Activated T-cell treated with anti-CD3 and anti-CD28 coated beads, Interleukin-2, amount 50 U/mL, for 72 hours (primary cell): ENCODE measurements around the gene C21orf58. TPM values are rescaled to one million over a fixed set of nuclear protein-coding genes. Genes with fewer than 3 reads are reported as not detected.

Source experiments
- ATAC-seq, 2 donors: fragments of 150-1000 bp; cut with Tn5 transposase; replicated peaks in 1 of 2; 2 replicates each; pipeline ENCODE4 v1.10.0; 2021; ENCODE audit warnings: moderate library complexity in 2 of 2, mild to moderate bottlenecking in 1 of 2
- DNase-seq, 2 donors: peaks; one replicate each; pipeline ENCODE4 v3.0.0; 2021 to 2022; ENCODE audit warnings: mixed read lengths in 1 of 2
- H3K27ac Mint-ChIP-seq: one replicate; pipeline ENCODE4 v1.8.0; 2022; ENCODE audit warnings: mild to moderate bottlenecking, moderate library complexity, mixed read lengths
- H3K27me3 Mint-ChIP-seq: one replicate; pipeline ENCODE4 v1.8.0; 2022; ENCODE audit warnings: low read depth, mixed read lengths
- H3K36me3 Mint-ChIP-seq, 2 donors: one replicate each; pipeline ENCODE4 v1.8.0; 2022; ENCODE audit warnings: mixed read lengths in 2 of 2, mild to moderate bottlenecking in 1 of 2; ENCODE audit not compliant: insufficient read depth in 2 of 2
- H3K4me1 Mint-ChIP-seq: one replicate; pipeline ENCODE4 v1.8.0; 2022; ENCODE audit warnings: low read depth, mixed read lengths
- H3K4me3 Mint-ChIP-seq, 2 donors: one replicate each; pipeline ENCODE4 v1.8.0; 2022; ENCODE audit warnings: mild to moderate bottlenecking in 2 of 2, mixed read lengths in 2 of 2, moderate library complexity in 2 of 2
- H3K9me3 Mint-ChIP-seq, 2 donors: one replicate each; pipeline ENCODE4 v1.8.0; 2022; ENCODE audit warnings: mixed read lengths in 2 of 2
- total RNA-seq, 2 donors: library from RNA; stranded (reverse); gene quantifications; one replicate each; pipeline ENCODE4 v1.2.3, GENCODE V29; 2022

C21orf58 gene
- total RNA-seq, 2 donors from 2014 or later = 37.5 to 39.8 TPM

DNA sequence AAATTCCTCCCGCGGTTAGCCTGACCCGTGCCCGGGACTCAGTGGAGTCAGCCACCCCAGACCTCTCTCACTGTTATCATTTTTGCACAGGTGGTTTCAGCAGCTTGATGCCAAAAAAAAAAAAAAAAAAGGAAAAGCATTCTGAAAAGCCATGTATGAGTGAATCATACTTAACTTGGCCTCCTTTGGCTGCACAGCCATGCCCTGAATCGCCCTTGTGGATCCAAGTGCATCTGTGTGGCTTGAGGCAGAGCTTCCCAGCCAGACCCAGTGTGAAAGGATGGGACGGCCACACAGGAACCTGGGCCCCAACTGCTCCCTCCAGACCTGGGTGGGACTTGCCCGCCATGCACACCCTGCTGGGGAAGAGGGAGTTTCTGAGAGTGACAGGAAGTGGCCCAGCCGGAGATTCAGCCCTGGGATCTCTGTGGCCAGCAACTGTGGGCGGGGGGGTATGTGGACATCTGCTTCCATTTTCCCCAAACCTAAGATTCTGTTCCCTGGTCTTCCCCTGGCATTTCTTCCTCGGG is 29.0 kb downstream of the C21orf58 start:
- H3K9me3 Mint-ChIP-seq = no peaks in the 10 kb centered on the region
- ATAC-seq (peak in 1 of 2 donors; percentile 43), DNase-seq (no peak)
- peaks cover 11% of the 10 kb centered on the region for H3K4me1 Mint-ChIP-seq
- no peak overlapping the region for H3K4me3 Mint-ChIP-seq
- peaks cover 5 to 15% of the 10 kb centered on the region in 2 donors for H3K36me3 Mint-ChIP-seq
- peaks cover 5% of the 10 kb centered on the region for H3K27me3 Mint-ChIP-seq
- H3K27ac Mint-ChIP-seq = no peak overlapping the region

DNA sequence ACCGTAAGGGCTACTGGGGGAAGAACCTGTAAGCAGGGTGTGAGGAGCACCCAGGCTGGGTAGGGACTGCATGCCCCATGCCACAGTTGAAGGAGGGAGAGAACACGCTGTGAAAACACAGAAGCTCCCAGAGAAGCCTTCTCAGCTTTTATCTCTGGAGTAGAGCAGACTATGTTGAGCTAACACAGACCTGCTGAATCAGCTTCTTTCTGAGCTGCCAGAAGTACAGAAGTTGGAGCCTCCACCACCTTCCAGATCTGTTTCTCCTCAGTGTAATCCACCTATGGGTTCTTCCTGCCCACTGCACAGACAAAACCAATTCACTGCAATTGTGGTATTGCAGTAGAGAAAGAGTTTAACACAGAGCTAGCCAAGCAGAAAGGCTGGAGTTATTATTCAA is 32.1 kb downstream of the C21orf58 start:
- Mint-ChIP-seq H3K9me3 (no peaks in the 10 kb centered on the region), H3K27ac (no peak overlapping the region), H3K4me3 (no peak overlapping the region), H3K4me1 (peaks cover 24% of the 10 kb centered on the region), H3K36me3 (peaks cover 3 to 10% of the 10 kb centered on the region in 2 donors), H3K27me3 (no peaks in the 10 kb centered on the region)
- no peak for DNase-seq
- no peak for ATAC-seq

DNA sequence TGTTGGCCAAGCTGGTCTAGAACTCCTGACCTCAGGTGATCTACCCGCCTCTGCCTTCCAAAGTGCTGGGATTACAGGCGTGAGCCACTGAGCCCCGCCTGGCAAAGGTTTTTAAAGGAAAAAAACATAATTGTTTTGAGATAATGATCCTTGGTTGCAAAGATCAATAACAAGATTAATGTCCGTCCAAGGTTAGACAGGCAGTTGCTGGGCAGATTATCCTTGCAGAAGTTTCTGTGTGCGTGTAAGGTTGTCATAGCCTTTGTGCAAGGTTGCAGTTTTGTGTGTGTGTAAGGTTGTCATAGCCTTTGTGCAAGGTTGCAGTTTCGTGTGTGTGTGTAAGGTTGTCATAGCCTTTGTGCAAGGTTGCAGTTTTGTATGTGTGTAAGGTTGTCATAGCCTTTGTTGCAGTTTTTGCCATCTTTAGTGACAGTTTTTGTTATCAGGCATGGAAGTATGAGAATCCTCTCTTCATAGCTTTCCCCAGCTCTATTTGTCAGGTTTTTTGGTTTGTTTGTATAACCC is 34.0 kb downstream of the C21orf58 start:
- peaks cover 26% of the 10 kb centered on the region for H3K4me1 Mint-ChIP-seq
- H3K27me3 Mint-ChIP-seq = no peaks in the 10 kb centered on the region
- H3K36me3 Mint-ChIP-seq = peaks cover 3 to 12% of the 10 kb centered on the region in 2 donors
- ATAC-seq = no peak
- no peak for DNase-seq
- no peak overlapping the region for H3K27ac Mint-ChIP-seq
- H3K9me3 Mint-ChIP-seq = no peaks in the 10 kb centered on the region
- H3K4me3 Mint-ChIP-seq = no peak overlapping the region

DNA sequence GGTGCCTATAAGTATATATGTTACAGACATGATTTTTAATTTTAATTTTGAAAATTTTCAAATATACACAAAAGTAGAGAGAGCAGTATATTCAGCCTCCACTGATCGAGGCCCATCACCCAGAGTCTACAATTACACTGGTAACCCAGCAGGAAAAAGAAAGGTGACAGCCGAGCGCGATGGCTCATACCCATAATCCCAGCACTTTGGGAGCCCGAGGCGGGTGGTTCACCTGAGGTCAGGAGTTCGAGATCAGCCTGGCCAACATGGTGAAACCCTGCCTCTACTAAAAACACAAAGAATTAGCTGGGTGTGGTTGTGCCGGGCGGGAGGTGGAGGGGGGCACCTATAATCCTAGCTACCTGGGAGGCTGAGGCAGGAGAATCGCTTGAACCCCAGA is 36.1 kb downstream of the C21orf58 start:
- H3K27ac Mint-ChIP-seq = no peak overlapping the region
- no peaks in the 10 kb centered on the region for H3K27me3 Mint-ChIP-seq
- H3K4me3 Mint-ChIP-seq = peak overlapping the region in 1 of 2 donors; percentile 96
- peaks cover 43% of the 10 kb centered on the region for H3K4me1 Mint-ChIP-seq
- H3K9me3 Mint-ChIP-seq = no peaks in the 10 kb centered on the region
- peaks cover 4 to 17% of the 10 kb centered on the region in 2 donors for H3K36me3 Mint-ChIP-seq
- DNase-seq = no peak
- no peak for ATAC-seq

DNA sequence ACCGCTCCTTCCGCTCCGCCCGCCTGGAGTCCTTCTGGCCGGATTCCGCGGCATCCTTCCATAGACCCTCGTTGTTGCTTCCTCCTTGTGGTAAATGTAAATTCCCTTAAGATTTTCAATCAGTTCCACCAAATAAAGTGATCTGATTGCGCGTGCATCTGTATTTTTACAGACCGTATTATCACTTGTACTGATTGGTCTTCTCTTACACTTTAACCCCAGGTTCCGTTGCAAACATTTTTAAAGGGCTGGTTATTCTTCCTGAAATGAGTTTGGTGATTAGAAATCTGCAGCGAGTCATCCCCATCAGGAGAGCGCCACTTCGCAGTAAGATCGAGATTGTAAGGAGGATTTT is 37.0 kb downstream of the C21orf58 start:
- peak overlapping the region; percentile 96 to 97 for H3K4me3 Mint-ChIP-seq
- no peaks in the 10 kb centered on the region for H3K27me3 Mint-ChIP-seq
- no peak for DNase-seq
- H3K36me3 Mint-ChIP-seq = peaks cover 4 to 15% of the 10 kb centered on the region in 2 donors
- ATAC-seq = peak; percentile 4 to 14
- no peaks in the 10 kb centered on the region for H3K9me3 Mint-ChIP-seq
- peaks cover 43% of the 10 kb centered on the region for H3K4me1 Mint-ChIP-seq
- peak overlapping the region; percentile 95 for H3K27ac Mint-ChIP-seq

DNA sequence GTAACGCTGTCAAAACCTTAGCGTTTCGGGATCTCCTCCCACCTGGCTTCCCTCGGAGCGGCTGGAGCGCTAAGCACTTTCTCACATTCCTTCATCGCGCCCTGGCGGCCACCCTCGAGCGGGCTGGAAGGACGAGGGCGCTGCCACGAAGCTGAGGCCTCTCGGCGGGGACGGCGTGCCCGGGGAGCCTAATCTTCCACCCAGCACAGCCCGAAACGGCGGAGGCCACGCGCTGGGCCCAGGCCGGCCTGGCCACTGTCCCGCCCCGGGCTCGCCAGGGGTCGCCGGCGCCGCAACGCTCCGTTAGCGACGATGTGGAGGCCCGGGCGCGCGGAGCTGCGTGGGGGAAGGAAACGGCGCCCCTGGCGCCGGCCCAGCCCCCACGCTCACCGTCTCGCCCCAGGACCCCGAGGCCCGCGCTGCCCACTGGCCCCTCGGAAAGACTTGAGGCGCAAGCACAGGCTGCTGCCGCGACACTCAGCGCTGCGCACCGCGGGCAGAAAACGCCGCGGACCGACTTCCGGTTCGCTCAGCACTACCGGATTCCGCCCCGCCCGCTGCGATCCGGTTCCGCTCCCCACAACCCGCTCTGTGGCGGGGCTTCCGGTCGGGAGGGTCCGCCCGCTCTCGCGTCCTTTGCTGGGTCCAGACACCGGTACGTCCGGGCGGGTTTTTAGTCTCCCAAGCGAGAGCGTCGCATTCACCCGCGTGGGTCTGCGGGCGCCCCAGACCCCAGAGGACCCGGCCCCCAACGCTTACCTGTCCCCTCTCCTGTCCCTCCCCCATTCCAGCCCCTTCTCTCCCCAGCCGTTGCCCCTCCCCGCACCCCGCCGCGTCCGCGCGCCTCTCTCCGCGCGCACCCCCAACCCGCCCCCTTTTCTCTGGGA is 37.7 kb downstream of the C21orf58 start, which contains the start of gene YBEY:
Gene YBEY, plus strand, starts transcription at position 582 of the 887 bp plus-strand sequence. CDS start 572 bp downstream, outside the sequence.
- DNase-seq = peak; percentile 93
- Mint-ChIP-seq H3K27ac (peak within 1 kb of the TSS; percentile 95), H3K36me3 (peaks cover 4 to 12% of the 10 kb centered on the region in 2 donors), H3K4me1 (peaks cover 44% of the 10 kb centered on the region), H3K27me3 (no peaks in the 10 kb centered on the region), H3K4me3 (peak within 1 kb of the TSS; percentile 96 to 97), H3K9me3 (no peaks in the 10 kb centered on the region)
- ATAC-seq = peak; percentile 95

DNA sequence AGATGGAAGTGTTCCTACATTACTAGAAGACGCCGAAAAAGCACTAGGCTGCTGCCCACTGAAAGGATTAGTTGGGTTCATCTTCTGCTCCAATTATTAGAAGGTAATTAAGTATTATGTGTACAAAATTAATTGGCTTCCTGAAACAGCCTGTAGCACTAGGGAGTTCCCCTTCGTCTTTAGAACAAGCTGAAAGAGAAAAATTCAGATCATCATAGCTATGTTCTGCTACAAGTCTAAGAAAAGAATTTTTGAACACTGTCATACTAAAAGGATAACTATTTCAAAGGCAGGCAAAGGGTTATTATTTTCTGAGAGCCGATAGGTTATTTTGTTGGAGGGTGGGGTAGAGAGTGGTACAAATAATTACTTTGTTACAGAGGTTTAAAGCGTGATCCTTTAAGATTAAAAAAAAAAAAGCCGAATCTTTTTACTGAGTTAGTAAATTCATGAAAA is 38.4 kb downstream of the C21orf58 start, which contains the start of gene MCM3AP:
Gene MCM3AP, minus strand, starts transcription at position 406 of the 456 bp plus-strand sequence. Its CDS starts 325 bp downstream, at position 81.
- ATAC-seq (no peak), DNase-seq (no peak)
- Mint-ChIP-seq H3K27ac (peak within 1 kb of the TSS; percentile 95), H3K9me3 (no peaks in the 10 kb centered on the region), H3K4me3 (peak within 1 kb of the TSS; percentile 96 to 97), H3K36me3 (peaks cover 4 to 15% of the 10 kb centered on the region in 2 donors), H3K4me1 (peaks cover 49% of the 10 kb centered on the region), H3K27me3 (no peaks in the 10 kb centered on the region)

DNA sequence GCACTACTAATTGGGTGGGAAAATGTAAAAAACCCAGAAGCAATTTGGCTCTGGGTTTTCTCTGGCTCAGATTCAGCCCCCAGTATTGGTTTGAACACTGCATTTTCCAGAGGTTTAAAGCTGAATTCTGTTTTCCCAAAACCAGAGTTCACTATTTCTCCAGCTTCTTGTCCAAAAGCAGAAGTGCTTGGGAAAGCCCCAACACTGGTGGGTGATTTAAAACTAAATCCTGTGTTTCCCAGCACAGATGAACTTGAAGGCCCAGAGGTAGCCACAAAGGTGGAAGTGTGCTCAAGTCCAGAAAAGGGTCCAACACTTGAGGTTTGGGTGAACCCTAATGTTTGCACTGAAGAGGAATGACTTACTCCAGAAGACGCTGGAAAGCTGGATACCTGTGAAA is 38.9 kb downstream of the C21orf58 start:
- H3K27ac Mint-ChIP-seq = peak overlapping the region; percentile 89
- peaks cover 4 to 18% of the 10 kb centered on the region in 2 donors for H3K36me3 Mint-ChIP-seq
- no peak for DNase-seq
- peaks cover 49% of the 10 kb centered on the region for H3K4me1 Mint-ChIP-seq
- no peaks in the 10 kb centered on the region for H3K27me3 Mint-ChIP-seq
- peak overlapping the region; percentile 96 to 97 for H3K4me3 Mint-ChIP-seq
- ATAC-seq = no peak
- H3K9me3 Mint-ChIP-seq = no peaks in the 10 kb centered on the region

DNA sequence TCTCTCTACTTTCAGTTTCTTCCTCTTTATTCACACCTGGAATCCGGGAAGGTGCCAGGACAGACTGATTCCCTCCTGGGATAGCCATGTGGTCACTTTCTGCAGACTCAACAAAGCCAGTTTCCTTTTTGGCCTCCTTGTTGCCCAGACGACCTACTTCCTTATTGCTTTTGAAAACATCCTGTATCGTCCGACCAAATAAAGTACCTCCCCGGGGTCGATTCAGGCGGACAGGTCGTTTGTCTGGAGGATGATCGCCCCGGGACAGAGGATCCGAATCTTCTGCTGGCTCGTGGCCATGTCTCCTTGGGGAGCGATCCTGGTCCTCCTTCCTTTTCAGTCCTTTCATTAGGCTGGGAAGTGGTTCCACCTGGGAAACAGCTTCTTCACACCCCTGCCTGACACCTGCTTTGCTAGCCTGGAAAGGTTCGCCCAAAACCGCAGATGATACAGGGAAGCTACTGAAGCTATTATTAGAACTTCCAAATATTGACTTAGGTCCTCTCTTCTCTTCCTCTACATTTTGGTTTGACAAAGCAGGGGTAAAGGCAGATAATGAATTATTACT is 39.5 kb downstream of the C21orf58 start:
- Mint-ChIP-seq H3K27ac (peak overlapping the region; percentile 75), H3K4me1 (peaks cover 53% of the 10 kb centered on the region), H3K36me3 (peaks cover 4 to 22% of the 10 kb centered on the region in 2 donors)

DNA sequence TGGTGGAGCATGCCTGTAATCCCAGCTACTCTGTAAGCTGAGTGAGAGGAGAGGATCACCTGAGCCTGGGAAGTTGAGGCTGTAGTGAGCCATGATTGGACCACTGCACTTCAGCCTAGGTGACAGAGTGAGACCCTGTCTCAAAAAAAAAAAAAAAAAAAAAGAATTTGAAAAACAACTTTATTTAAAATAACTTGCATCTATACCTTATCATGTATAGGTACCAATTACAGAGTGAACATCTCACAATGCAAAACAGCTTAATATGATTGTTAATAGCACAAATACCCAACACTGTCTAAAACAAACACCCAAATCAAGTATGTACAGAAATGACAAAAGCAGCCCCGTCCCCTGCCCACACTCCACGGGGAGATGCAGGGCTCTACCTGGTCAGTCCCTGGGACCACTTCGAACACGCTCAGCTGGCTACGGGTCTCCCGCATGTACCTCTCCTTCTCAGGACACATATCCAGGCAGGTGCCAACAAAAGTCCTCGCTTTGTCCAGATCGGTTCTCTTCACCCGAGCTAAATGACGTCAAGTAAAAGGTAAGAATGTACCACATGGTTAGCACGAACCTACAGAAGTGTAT is 48.8 kb downstream of the C21orf58 start:
- Mint-ChIP-seq H3K27ac (no peak overlapping the region), H3K9me3 (no peaks in the 10 kb centered on the region), H3K4me3 (no peak overlapping the region), H3K36me3 (peaks cover 13 to 40% of the 10 kb centered on the region in 2 donors), H3K27me3 (no peaks in the 10 kb centered on the region), H3K4me1 (peaks cover 5% of the 10 kb centered on the region)
- DNase-seq (no peak), ATAC-seq (no peak)

More for the DNA sequence above, 39.5 kb downstream of the C21orf58 start:
- no peaks in the 10 kb centered on the region for H3K27me3 Mint-ChIP-seq
- ATAC-seq (no peak), DNase-seq (no peak)
- H3K9me3 Mint-ChIP-seq = no peaks in the 10 kb centered on the region
- H3K4me3 Mint-ChIP-seq = peak overlapping the region; percentile 96 to 97

DNA sequence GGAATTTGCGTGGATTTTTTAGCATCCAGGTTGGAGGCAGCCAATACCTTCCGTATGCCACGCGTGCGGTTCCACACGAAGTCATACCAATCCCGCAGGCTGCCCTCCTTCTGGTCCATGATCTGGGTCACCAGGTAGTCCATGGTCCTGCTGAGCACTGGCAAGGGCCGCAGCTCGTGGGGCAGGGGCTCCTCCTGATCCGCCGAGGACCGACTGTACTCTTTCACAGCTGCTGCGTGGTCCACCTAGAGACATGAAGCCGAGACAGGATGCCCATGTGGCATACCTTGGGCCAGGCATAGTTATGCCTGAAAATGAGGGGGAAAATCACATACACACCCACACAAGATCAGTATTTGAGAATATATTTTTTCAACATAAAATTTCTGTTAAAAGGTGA is 50.3 kb downstream of the C21orf58 start:
- Mint-ChIP-seq H3K4me3 (no peak overlapping the region), H3K4me1 (no peaks in the 10 kb centered on the region), H3K27ac (no peak overlapping the region), H3K36me3 (peaks cover 13 to 35% of the 10 kb centered on the region in 2 donors), H3K9me3 (no peaks in the 10 kb centered on the region), H3K27me3 (no peaks in the 10 kb centered on the region)
- ATAC-seq (no peak), DNase-seq (no peak)

DNA sequence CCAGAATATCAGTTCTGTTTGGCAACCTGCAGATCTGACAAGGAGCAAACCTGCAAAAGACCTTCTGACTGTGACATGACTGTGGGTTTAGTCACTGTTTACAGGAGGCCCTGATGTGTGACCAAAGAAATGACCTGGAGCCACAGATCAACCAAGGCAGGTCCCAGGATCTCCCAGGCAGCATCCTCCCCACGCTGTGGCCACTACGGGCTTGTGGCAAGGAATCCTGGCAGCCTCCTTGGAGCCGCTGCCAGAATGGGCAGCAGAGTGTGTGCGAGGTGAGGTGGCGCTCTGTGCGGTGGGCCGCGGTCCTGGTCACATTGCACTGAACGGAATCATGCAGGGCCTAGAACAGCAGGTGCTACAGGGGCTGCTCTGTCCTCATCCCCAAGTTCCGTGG is 54.2 kb downstream of the C21orf58 start:
- DNase-seq (no peak), ATAC-seq (no peak)
- Mint-ChIP-seq H3K36me3 (peaks cover 10 to 28% of the 10 kb centered on the region in 2 donors), H3K4me3 (no peak overlapping the region), H3K27me3 (no peaks in the 10 kb centered on the region), H3K27ac (no peak overlapping the region), H3K9me3 (no peaks in the 10 kb centered on the region), H3K4me1 (no peaks in the 10 kb centered on the region)
